Measurements from ENCODE around the gene LDB2.

The LDB2 gene

DNA sequence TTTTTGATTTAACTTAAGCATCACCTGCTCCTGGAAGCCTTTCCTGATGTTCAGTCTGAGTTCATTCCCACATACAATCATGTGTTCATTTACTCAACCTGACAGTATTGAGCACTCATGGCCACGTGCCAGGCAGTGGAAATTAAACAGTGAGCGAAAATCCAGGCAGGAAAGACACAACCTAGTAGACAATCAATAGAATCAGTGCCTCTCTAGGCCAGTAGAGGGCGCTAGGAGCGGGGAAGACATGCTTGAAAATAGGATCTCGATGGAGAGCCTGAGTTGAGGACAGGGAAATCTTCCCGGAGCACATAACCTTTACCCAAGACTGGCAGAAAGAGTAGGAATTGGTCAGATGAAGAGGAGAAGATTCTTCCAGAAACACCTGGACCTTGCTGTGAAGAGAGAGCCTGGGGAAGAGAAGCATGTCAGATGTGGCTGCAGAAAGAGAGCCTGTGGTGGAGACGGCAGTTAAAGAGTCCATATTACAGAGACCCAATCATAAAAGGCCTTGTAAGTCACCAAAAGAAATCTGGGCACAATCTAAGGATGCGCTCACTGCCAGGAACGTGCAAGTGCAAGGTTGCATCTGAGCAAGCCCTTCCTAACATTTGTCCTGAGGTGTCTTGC lies 103.5 kb downstream of the LDB2 start:
- Mint-ChIP-seq H3K4me3 (no peak overlapping the region), H3K36me3 (ENCODE audit: insufficient read depth) (no peaks in the 10 kb centered on the region), H3K9me3 (no peaks in the 10 kb centered on the region), H3K27ac (no peak overlapping the region), H3K27me3 (no peaks in the 10 kb centered on the region), H3K4me1 (ENCODE audit: low read depth in 2 of 2) (peaks cover 2 to 4% of the 10 kb centered on the region in 2 donors)
- ATAC-seq (replicated peaks) (no peak), DNase-seq (peak; percentile 9 to 46 (median 9))

DNA sequence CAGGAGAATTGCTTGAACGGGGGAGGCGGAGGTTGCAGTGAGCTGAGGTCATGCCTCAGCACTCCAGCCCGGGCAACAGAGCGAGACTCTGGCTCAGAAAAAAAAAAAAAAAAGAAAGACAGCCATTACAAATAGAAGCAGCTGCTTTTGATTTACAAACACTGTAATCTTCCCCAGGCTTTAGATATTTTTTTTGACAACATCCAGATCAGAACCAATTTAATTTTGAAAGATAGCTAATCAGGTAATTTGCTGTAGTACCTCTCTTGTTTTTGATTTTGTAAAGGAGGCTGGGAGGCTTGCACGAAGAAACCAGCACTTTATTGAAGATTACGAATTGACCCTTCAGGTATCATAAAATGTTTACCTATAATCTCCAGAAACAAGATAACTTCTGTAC lies 107.0 kb downstream of the LDB2 start:
- no peaks in the 10 kb centered on the region for H3K9me3 Mint-ChIP-seq
- H3K27ac Mint-ChIP-seq: no peak overlapping the region
- H3K4me1 Mint-ChIP-seq (ENCODE audit: low read depth in 2 of 2): peaks cover 2 to 4% of the 10 kb centered on the region in 2 donors

DNA sequence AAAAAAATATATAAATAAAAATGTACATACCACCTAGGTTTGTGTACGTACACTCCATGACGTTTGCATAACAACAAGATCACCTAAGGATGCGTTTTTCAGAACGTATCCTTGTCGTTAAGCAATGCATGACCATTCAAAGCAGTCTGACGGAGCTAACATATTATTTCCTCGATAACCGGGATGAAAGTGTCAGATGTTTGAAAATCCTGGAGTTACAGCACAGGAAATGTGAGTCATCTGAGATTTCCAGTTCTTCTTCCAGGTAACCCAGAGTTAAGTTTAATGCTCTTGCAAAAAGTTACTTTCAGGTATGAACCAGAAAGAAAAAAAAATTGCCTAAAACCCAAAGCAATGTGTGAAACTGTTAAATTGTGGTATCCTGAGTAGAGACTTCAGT lies 107.9 kb downstream of the LDB2 start:
- peaks cover 2 to 4% of the 10 kb centered on the region in 2 donors for H3K4me1 Mint-ChIP-seq (ENCODE audit: low read depth in 2 of 2)
- no peak overlapping the region for H3K27ac Mint-ChIP-seq
- DNase-seq (no peak), ATAC-seq (replicated peaks) (no peak)
- peaks cover 0 to 6% of the 10 kb centered on the region in 2 donors for H3K27me3 Mint-ChIP-seq
- H3K9me3 Mint-ChIP-seq: no peaks in the 10 kb centered on the region
- no peaks in the 10 kb centered on the region for H3K36me3 Mint-ChIP-seq (ENCODE audit: insufficient read depth)
- H3K4me3 Mint-ChIP-seq: no peak overlapping the region

More for the DNA sequence above, 107.0 kb downstream of the LDB2 start:
- H3K36me3 Mint-ChIP-seq (ENCODE audit: insufficient read depth): no peaks in the 10 kb centered on the region
- no peak for ATAC-seq (replicated peaks)
- peaks cover 0 to 6% of the 10 kb centered on the region in 2 donors for H3K27me3 Mint-ChIP-seq
- H3K4me3 Mint-ChIP-seq: no peak overlapping the region
- no peak for DNase-seq

DNA sequence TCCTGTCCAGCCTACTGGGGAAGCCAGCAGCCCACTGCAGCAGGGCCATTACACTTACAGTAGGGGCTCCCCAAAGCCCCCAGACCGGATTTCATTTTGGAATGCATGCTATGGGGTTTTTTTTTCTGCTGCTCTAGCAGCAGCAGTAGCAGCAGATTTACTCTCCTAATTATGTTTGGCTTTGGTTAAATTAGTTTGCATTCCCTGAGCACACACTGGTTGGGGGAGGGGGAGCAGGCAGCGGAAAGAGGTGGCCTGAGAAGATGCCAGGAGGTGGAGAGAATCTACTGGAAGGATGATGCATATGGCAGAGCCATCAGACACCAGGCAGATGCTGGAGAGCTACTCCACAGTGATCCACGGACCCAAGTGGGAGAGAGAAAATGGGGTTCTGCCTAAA lies 109.6 kb downstream of the LDB2 start:
- DNase-seq (no peak), ATAC-seq (replicated peaks) (no peak)
- peaks cover 0 to 6% of the 10 kb centered on the region in 2 donors for H3K27me3 Mint-ChIP-seq
- H3K4me3 Mint-ChIP-seq: no peak overlapping the region
- H3K27ac Mint-ChIP-seq: no peak overlapping the region
- no peaks in the 10 kb centered on the region for H3K36me3 Mint-ChIP-seq (ENCODE audit: insufficient read depth)
- no peaks in the 10 kb centered on the region for H3K4me1 Mint-ChIP-seq (ENCODE audit: low read depth in 2 of 2)
- no peaks in the 10 kb centered on the region for H3K9me3 Mint-ChIP-seq

DNA sequence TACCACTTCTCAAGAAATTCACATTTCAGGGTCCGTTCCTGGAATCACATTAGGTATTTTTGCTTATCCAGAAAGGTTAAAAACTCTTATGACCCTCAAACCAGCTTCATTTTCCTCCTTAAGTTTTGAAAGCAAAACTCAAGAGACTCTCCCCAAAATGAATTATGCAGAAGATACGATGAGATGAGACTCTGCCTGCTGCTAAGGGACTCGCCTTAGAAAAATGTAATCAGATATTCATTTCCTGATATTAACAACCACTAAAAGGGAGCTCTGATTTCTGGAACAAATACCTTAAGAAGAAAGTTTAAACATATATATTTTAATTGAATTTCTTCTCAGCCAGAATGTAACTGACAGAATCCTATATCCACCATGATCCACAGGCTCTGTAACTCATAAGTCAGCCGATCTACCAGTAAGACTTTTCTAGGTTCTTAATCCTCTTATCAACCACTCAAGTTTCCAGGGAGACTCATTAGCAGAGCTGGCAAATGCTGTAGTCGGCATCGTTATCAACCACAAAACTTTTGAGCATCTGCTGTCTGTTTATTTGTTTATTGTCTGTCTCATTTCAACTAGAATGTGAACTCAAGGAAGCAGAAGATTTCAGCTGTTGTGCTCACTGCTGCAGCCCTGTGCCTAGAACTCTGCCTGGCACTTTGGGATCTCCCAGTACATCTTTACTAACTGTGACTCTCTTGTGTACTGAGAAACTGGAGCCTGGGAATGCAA lies 112.5 kb downstream of the LDB2 start:
- Mint-ChIP-seq H3K4me3 (no peak overlapping the region), H3K9me3 (no peaks in the 10 kb centered on the region), H3K27ac (no peak overlapping the region), H3K4me1 (ENCODE audit: low read depth in 2 of 2) (no peaks in the 10 kb centered on the region), H3K27me3 (peaks cover 0 to 6% of the 10 kb centered on the region in 2 donors), H3K36me3 (ENCODE audit: insufficient read depth) (no peaks in the 10 kb centered on the region)
- no peak for DNase-seq
- ATAC-seq (replicated peaks): no peak

DNA sequence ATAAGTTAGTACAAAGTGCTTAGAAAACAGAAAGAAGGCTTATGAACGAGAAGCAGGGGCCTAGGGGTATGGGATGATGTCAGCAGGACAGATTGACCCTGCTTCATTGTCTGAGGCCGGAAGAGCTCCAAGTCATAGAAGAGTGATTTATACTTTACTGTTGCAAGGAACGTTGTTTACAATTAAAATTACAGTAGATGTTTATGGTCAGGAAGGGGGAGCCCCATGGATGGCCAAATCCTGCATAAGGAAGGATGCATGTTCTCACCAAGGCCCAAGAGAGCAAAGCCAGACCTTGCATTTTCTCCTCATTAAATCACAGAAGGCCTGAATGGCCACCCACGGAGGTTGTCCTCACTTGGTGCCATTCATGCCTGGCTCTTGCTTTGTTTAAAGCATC lies 115.3 kb downstream of the LDB2 start:
- H3K36me3 Mint-ChIP-seq (ENCODE audit: insufficient read depth): no peaks in the 10 kb centered on the region
- DNase-seq (no peak), ATAC-seq (replicated peaks) (no peak)
- no peaks in the 10 kb centered on the region for H3K27me3 Mint-ChIP-seq
- H3K4me3 Mint-ChIP-seq: no peak overlapping the region
- H3K4me1 Mint-ChIP-seq (ENCODE audit: low read depth in 2 of 2): no peaks in the 10 kb centered on the region
- H3K27ac Mint-ChIP-seq: no peak overlapping the region
- no peaks in the 10 kb centered on the region for H3K9me3 Mint-ChIP-seq

DNA sequence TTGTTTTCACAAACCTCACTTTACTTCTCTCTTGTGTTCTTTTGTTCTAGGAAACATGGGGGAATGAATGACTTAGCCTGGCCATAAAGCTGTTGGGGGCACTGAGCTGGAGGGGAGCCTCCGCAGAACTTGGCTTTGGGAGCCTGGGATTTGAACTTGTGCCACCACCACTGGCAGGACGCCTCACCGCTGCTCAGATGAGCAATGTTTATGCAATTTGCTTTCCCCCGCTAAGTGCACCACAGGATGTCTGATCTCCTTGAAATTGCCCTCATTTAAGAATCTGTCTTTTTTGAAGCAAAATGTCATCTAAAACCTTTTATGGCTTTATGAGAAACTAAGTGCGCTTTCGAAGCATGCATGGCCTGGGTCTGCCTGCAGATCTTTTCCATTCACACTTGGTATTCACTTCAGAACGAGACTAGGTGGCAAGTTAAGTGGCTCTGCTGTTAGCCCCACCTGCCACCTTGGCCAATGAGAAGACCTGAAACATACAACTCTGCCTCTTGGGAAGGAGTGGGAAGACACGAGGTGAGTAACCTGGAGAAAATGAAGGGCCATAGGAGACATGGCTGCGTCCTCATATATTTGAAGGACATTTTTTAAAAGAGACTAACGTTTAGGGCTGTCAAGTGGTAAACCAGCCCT lies 119.3 kb downstream of the LDB2 start:
- Mint-ChIP-seq H3K9me3 (no peaks in the 10 kb centered on the region), H3K27ac (no peak overlapping the region), H3K36me3 (ENCODE audit: insufficient read depth) (peaks cover under 1% of the 10 kb centered on the region), H3K4me3 (no peak overlapping the region), H3K4me1 (ENCODE audit: low read depth in 2 of 2) (no peaks in the 10 kb centered on the region), H3K27me3 (peaks cover 0 to 4% of the 10 kb centered on the region in 2 donors)
- ATAC-seq (replicated peaks): no peak
- no peak for DNase-seq

DNA sequence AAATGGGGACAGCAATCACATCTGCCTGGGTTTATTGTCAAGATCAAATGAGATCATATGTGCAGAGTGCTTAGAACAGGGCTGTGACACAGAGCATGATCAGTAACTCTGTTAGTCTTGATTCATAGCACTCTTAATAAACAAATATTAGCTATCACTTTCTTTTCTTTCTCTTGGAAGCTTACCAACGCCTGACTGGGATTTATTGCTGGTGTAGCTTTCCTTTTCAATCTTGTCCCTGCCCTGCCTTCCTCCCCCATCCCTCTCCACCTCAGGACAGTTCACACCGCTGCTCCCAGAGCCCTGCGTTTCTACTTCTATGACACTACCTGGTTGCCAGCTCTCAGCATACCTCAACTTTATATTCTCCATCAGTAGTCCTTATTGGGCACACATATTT lies 120.7 kb downstream of the LDB2 start:
- Mint-ChIP-seq H3K4me1 (ENCODE audit: low read depth in 2 of 2) (no peaks in the 10 kb centered on the region), H3K9me3 (no peaks in the 10 kb centered on the region), H3K4me3 (no peak overlapping the region), H3K27ac (no peak overlapping the region), H3K27me3 (peaks cover 0 to 19% of the 10 kb centered on the region in 2 donors), H3K36me3 (ENCODE audit: insufficient read depth) (peaks cover 2% of the 10 kb centered on the region)
- ATAC-seq (replicated peaks) (no peak), DNase-seq (no peak)

DNA sequence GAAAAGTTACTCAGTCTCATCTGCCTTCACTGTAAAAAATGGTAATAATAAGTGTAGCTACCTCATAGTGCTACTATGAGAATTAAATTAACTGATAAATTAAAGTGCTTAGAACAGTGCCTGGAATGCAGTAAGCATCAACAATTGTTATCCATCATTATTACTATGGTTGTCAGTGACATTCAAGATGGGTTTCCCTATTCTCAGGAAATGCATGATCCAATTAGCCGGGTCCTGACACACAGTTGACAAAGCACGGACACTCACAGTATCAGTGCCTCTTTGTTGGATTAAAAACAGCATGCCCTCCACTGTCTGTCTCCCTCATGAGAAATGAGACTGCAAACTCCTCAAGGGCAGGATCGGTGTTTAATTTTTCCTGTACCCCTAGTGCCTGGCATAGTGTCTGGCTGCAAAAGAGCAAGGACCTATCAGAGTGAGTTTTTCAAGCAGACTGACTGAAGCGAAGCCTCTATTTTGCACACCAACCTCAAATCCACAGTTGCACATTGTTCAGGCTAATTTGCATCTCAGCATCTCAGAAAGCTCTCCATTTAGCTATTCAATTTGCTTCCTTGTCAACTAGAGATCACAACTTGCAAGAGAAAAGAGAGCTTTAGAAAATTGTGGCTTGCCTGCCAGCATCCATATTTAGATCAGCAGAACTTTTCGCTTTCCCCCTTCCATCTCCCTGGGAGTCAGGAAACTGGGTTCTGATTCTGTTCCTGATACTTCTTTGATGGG lies 122.9 kb downstream of the LDB2 start:
- H3K27me3 Mint-ChIP-seq: peaks cover 7 to 20% of the 10 kb centered on the region in 2 donors
- ATAC-seq (replicated peaks) (no peak), DNase-seq (no peak)
- no peak overlapping the region for H3K27ac Mint-ChIP-seq
- H3K36me3 Mint-ChIP-seq (ENCODE audit: insufficient read depth): peaks cover 2% of the 10 kb centered on the region
- no peak overlapping the region for H3K4me3 Mint-ChIP-seq
- H3K9me3 Mint-ChIP-seq: no peaks in the 10 kb centered on the region
- H3K4me1 Mint-ChIP-seq (ENCODE audit: low read depth in 2 of 2): no peaks in the 10 kb centered on the region

DNA sequence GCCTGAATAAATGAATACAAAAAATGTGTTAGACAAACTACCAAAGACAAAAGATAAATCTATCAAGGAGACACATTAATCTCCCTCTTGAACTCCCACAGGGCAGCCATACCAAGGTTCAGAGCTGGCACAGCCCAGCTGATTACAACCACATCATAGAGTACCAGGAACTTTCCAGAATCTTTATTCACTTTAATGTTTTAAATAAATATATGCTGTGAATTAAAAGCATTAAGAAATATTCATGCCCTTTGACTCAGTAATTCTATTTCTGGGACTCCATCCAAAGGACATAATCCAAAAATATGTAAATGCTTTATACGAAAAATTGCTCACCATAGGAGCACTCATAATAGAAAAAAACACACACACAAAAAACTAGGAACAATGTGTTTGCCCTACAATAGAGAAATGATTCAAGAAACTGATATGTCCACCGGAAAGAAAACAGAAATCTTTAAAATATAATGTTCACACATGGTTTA lies 126.0 kb downstream of the LDB2 start:
- Mint-ChIP-seq H3K4me1 (ENCODE audit: low read depth in 2 of 2) (no peaks in the 10 kb centered on the region), H3K27me3 (peaks cover 14 to 20% of the 10 kb centered on the region in 2 donors), H3K36me3 (ENCODE audit: insufficient read depth) (peaks cover 2% of the 10 kb centered on the region), H3K9me3 (no peaks in the 10 kb centered on the region), H3K4me3 (no peak overlapping the region), H3K27ac (no peak overlapping the region)
- ATAC-seq (replicated peaks) (no peak), DNase-seq (no peak)

DNA sequence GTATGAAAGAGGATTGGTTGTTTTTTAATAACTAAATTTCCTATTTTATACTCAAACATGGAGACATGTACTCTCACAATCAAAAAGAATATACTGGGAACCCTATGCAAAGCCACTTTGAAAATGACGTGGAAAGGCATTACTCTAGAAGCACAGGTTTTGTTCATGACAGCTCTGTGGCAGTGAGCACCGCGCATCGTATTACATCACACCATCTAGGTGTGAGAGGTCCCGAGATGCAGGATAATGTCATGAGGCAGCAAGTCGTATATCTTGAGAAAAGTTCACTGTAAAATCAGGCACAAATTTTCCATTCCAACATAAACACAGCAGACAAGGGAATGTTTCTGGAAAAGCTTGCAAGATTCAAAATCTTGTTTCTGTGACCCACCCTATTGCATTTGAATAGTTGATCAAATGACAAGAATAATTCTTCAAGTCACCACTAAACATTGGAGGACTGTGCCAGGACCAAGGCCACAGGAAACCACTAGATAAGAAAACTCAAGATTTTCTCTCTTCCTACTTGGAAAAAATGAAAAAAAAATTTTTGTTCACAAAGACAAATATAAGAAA lies 127.6 kb downstream of the LDB2 start:
- H3K27me3 Mint-ChIP-seq: peaks cover 14 to 20% of the 10 kb centered on the region in 2 donors
- ATAC-seq (replicated peaks): no peak
- H3K9me3 Mint-ChIP-seq: no peaks in the 10 kb centered on the region
- H3K27ac Mint-ChIP-seq: no peak overlapping the region
- H3K36me3 Mint-ChIP-seq (ENCODE audit: insufficient read depth): peaks cover 2% of the 10 kb centered on the region
- no peaks in the 10 kb centered on the region for H3K4me1 Mint-ChIP-seq (ENCODE audit: low read depth in 2 of 2)
- H3K4me3 Mint-ChIP-seq: no peak overlapping the region
- DNase-seq: no peak

DNA sequence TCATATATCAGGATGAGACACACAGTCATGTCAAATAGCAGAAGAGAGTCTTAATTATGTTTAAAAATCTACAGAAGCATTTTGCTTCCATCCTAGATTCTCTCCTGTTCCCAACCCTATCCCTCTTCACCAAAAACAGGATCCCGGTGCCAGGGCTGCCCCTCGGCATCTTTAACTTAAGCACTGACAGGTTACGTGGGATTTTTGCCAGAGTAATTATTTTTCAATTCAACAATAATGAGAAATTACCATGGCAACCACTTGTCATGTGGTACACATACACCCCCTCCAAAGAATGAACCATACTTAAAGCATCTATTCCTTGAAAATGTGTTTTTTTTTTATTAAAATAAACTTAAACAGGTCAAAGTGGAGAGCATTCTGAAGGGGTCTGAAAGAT lies 130.6 kb downstream of the LDB2 start:
- H3K4me1 Mint-ChIP-seq (ENCODE audit: low read depth in 2 of 2): no peaks in the 10 kb centered on the region
- H3K9me3 Mint-ChIP-seq: no peaks in the 10 kb centered on the region
- H3K4me3 Mint-ChIP-seq: no peak overlapping the region
- H3K27ac Mint-ChIP-seq: no peak overlapping the region
- H3K27me3 Mint-ChIP-seq: peaks cover 2 to 14% of the 10 kb centered on the region in 2 donors
- no peaks in the 10 kb centered on the region for H3K36me3 Mint-ChIP-seq (ENCODE audit: insufficient read depth)
- DNase-seq (no peak), ATAC-seq (replicated peaks) (no peak)

DNA sequence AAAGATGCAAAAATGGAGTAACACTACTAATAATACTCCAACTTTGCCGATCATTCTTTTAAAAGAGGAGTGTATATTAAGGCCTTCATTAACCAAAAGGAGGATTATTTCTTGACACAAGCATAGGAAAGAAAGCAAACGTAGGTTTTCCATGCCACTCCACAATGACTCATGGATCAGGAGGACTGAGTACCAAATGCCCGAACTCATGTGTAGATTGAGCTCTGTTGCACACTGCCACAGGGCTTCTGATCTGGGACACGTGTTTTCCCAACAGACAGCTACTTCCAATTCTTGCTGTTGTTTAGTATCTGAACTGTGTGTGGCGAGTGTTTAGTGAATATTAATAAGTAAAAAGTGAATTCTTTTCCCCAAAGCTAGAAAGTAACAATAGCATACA lies 131.2 kb downstream of the LDB2 start:
- ATAC-seq (replicated peaks) (no peak), DNase-seq (no peak)
- Mint-ChIP-seq H3K36me3 (ENCODE audit: insufficient read depth) (no peaks in the 10 kb centered on the region), H3K9me3 (no peaks in the 10 kb centered on the region), H3K4me1 (ENCODE audit: low read depth in 2 of 2) (no peaks in the 10 kb centered on the region), H3K27me3 (peaks cover 0 to 14% of the 10 kb centered on the region in 2 donors), H3K27ac (no peak overlapping the region), H3K4me3 (no peak overlapping the region)
